Common myeloid progenitor, CD34-positive (primary cell): ENCODE results near the gene ZBTB1.

ENCODE experiments used
- CTCF ChIA-PET: fragments of 350-600 bp; sonication (Branson Sonifier 250); formaldehyde crosslinking; loops from one replicate; lab custom pipeline; 2021; ENCODE audit warnings: antibody characterized with exemption; lab: Charles Lee
- POLR2A ChIA-PET: fragments of 350-600 bp; sonication (Branson Sonifier 250); formaldehyde crosslinking; loops from one replicate; lab custom pipeline; 2021; ENCODE audit warnings: antibody characterized with exemption; lab: Charles Lee
- DNase-seq, 3 donors: peaks; one replicate each; pipeline versions ENCODE4 v3.0.0 to v3.0.0-alpha.2; 2013
- H3K27ac ChIP-seq, 2 experiments: 1 replicate in 1 of 2; 2 replicates in 1 of 2; pipeline ENCODE4 v1.7.0; 2013; ENCODE audit warnings: inconsistent platforms in 2 of 2, low read length in 2 of 2, mild to moderate bottlenecking in 2 of 2, low read depth in 1 of 2, moderate library complexity in 1 of 2; ENCODE audit not compliant: severe bottlenecking in 2 of 2, insufficient read depth in 1 of 2, poor library complexity in 1 of 2
- H3K27me3 ChIP-seq, 5 experiments: replicated peaks in 2 of 5; 1 replicate in 3 of 5; 2 replicates in 2 of 5; pipeline versions ENCODE4 v1.6.1 to v1.7.0; 2013; ENCODE audit warnings: low read length in 4 of 5, mild to moderate bottlenecking in 2 of 5, moderate library complexity in 2 of 5, inconsistent platforms in 1 of 5; ENCODE audit not compliant: insufficient read depth in 5 of 5, control insufficient read depth in 4 of 5
- H3K36me3 ChIP-seq, 4 experiments: 1 replicate in 2 of 4; 2 replicates in 2 of 4; pipeline versions ENCODE4 v1.6.1 to v1.7.0; 2013; ENCODE audit warnings: low read length in 3 of 4, control low read depth in 1 of 4, mild to moderate bottlenecking in 1 of 4; ENCODE audit not compliant: control insufficient read depth in 4 of 4, insufficient read depth in 4 of 4
- H3K4me1 ChIP-seq, 4 experiments: 1 replicate in 3 of 4; 2 replicates in 1 of 4; pipeline versions ENCODE4 v1.6.1 to v1.7.1; 2013; ENCODE audit warnings: low read length in 3 of 4, mild to moderate bottlenecking in 3 of 4, control low read depth in 1 of 4, inconsistent platforms in 1 of 4, moderate library complexity in 1 of 4; ENCODE audit not compliant: control insufficient read depth in 4 of 4, insufficient read depth in 4 of 4; ENCODE audit errors: control extremely low read depth in 1 of 4
- H3K4me3 ChIP-seq, 7 experiments: 1 replicate in 4 of 7; 2 replicates in 3 of 7; pipeline versions ENCODE4 v1.5.1 to v1.7.0; 2013; ENCODE audit warnings: mild to moderate bottlenecking in 7 of 7, low read length in 6 of 7, moderate library complexity in 6 of 7, inconsistent platforms in 2 of 7, low read depth in 2 of 7, control low read depth in 1 of 7; ENCODE audit not compliant: insufficient read depth in 4 of 7, control insufficient read depth in 1 of 7; ENCODE audit errors: extremely low read depth in 1 of 7
- H3K9me3 ChIP-seq, 5 experiments: 1 replicate in 4 of 5; 2 replicates in 1 of 5; pipeline versions ENCODE4 v1.6.1 to v1.7.1; 2013; ENCODE audit warnings: low read length in 4 of 5, mild to moderate bottlenecking in 2 of 5, inconsistent platforms in 1 of 5, low read depth in 1 of 5, moderate library complexity in 1 of 5; ENCODE audit not compliant: control insufficient read depth in 4 of 5, insufficient read depth in 2 of 5; ENCODE audit errors: control extremely low read depth in 1 of 5
- WGBS: methylation state at CpG from one replicate; pipeline ENCODE4 v1.1.5; 2013; ENCODE audit not compliant: insufficient coverage; 5-methylcytosine and 5-hydroxymethylcytosine counted together

ZBTB1 gene

DNA sequence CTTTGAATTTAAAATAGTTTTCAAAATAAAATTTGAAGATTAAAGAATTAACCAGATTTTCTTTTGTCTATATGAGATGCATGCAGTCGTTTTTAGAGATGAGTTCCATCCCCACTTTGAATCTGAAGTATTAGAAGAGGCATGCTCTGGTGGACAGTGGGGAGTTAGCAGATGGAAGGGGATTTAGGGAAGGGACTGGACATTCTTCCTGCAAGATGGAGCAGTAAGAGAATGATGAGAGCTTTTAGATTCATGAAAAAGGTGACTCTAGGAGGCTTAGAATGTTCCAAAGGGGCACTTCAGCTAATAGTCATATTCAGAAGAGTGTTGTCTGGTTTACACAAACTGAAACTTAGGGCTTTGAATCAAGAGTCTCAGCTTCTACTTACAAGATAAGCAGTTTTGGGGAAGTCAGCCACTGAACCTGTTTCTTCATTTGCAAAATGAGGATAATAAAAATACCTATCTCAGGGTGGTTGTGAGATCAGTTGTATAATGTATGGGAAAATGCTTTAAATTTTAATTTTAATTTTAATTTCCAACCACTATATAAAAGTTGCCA lies 3.7 kb downstream of the ZBTB1 start:
- Histone ChIP-seq H3K4me1 (peaks cover 24 to 62% (median 53%) of the 10 kb centered on the region in 4 experiments), H3K36me3 (no peaks in the 10 kb centered on the region), H3K4me3 (no peak overlapping the region), H3K9me3 (no peaks in the 10 kb centered on the region), H3K27me3 (no peaks in the 10 kb centered on the region), H3K27ac (no peak overlapping the region)
- POLR2A ChIA-PET, result no interaction called here
- 40% methylated on average over 1 of the region's 1 CpG for WGBS
- CTCF ChIA-PET, result interaction anchor here (0.7 to 1.6 kb wide), 3 partner anchors 10 to 42 kb away, joined by 3 to 5 read pairs (median 3); no protein-coding TSS in a partner anchor
- peak in 2 of 3 donors; percentile 63 to 75 for DNase-seq

DNA sequence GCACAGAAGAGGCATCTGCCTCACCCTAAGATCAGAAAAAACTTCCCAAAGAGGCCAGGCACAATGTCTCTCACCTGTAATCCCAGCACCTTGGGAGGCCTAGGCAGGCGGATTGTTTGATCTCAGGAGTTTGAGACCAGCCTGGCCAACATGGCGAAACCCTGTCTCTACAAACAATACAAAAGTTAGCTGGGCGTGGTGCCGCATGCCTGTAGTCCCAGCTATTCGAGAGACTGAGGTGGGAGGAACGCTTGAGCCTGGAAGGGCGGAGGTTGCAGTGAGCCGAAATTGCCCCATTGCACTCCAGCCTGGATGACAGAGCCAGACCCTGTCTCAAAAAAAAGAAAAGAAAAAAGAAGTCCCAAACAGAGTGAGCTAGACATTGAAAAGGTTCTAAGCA lies 4.5 kb downstream of the ZBTB1 start:
- ChIA-PET CTCF (interaction anchor here (0.7 to 1.6 kb wide), 8 partner anchors 9 to 43 kb away, joined by 3 to 5 read pairs (median 3); no protein-coding TSS in a partner anchor), POLR2A (no interaction called here)
- no peak overlapping the region for H3K4me3 ChIP-seq
- H3K9me3 ChIP-seq, result no peaks in the 10 kb centered on the region
- 100% methylated on average over 3 of the region's 8 CpGs for WGBS
- peak overlapping the region in 1 of 2 experiments; percentile 6 for H3K27ac ChIP-seq
- no peak for DNase-seq
- no peaks in the 10 kb centered on the region for H3K36me3 ChIP-seq
- H3K27me3 ChIP-seq, result no peaks in the 10 kb centered on the region
- H3K4me1 ChIP-seq, result peaks cover 24 to 61% (median 53%) of the 10 kb centered on the region in 4 experiments

DNA sequence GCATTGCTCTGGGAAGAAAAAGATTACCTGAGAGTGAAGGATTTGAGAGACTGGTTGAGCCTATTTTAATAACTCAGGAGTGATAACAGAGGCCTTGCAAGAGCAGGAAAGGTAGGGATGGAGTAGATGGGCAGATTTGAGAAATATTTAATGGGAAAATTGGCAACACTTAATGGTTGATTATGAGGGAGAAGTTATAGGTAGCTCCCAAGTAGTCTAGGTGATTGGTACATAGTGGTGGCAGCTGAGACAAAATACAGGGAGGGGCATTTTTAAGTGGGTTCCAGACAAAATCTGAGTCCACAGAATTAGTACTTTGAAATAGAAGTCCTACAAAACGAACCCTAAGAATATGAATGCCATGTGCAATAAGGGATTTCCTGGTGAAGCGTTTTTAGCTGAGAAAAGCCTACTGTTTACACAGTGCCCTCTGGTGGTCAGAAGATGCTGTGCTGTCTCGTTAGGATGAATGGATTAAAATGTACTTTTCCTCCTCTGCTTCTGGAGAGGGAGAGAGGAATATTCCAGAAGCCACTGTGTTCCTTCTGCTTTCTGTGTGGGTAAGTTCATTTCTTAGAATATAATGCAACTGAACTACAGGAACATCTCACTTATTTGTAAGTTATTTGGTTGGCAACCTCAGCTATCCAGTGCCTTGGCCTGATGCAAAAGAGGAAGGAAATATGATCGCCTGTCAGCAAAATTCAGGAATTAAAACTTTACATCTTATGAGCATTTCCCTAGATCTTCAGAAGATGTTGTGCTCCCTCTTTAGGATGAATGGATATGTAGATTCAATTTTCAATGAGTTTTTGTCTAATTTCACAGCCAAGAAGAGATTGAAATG lies 6.5 kb downstream of the ZBTB1 start:
- peaks cover 19 to 53% (median 46%) of the 10 kb centered on the region in 4 experiments for H3K4me1 ChIP-seq
- no peaks in the 10 kb centered on the region for H3K36me3 ChIP-seq
- H3K27me3 ChIP-seq, result no peaks in the 10 kb centered on the region
- H3K4me3 ChIP-seq, result peak overlapping the region in 1 of 7 experiments; percentile 37
- ChIA-PET CTCF (interaction anchor here (1.0 to 2.2 kb wide), 14 partner anchors 8 to 126 kb away, joined by 3 to 14 read pairs (median 4); no protein-coding TSS in a partner anchor), POLR2A (interaction anchor here (0.6 kb wide), 1 partner anchor 329 kb away, joined by 3 read pairs; no protein-coding TSS in a partner anchor)
- peak; percentile 73 to 80 (median 74) for DNase-seq
- H3K27ac ChIP-seq, result peak overlapping the region in 1 of 2 experiments; percentile 38
- no CpG with 5 or more reads among the region's 4 CpGs for WGBS
- no peaks in the 10 kb centered on the region for H3K9me3 ChIP-seq

DNA sequence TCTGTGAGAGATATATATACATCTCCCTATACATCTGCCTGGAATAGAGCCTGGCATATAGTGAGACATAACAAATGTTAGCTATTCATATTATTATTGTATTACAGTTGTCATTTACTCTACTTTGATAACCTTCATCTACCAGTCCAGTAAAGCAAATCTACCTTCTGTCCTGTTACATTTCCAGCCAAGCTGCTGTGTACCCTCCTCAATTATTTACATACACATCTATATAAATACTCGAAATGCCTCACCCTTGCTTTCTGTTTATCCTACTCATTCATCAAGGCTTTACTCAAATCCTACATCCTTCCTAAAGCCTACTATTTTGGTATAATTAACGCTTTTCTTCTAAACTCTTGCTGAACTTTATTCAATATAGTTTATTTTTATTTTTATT lies 8.7 kb downstream of the ZBTB1 start:
- Histone ChIP-seq H3K36me3 (peaks cover 0 to 2% (median 0%) of the 10 kb centered on the region in 4 experiments), H3K4me1 (peaks cover 9 to 32% (median 28%) of the 10 kb centered on the region in 4 experiments), H3K9me3 (no peaks in the 10 kb centered on the region), H3K27ac (no peak overlapping the region), H3K27me3 (no peaks in the 10 kb centered on the region), H3K4me3 (no peak overlapping the region)
- no peak for DNase-seq
- ChIA-PET POLR2A (interaction anchor here (0.5 kb wide), 1 partner anchor 222 kb away, joined by 3 read pairs; no protein-coding TSS in a partner anchor), CTCF (no interaction called here)
- 100% methylated on average over 1 of the region's 2 CpGs for WGBS

DNA sequence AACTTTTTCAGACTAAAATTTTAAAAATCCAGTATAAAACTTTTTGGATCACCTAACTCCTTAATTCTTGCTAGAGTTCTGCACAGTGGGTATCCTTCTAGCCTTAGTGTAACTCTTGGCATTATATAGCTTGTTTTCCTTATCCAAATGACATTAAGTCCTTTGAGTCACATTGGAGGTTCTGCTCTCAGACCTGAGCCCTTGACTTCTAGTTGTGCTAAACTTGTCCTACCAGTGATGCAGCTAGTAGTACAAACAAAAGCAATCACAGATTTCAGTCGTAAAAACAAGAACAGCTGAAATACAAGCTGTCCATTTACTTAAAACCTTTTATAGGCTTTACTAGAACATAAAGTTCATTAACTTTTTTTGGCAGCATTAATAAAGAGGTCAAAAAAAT lies 10.5 kb downstream of the ZBTB1 start:
- DNase-seq, result no peak
- Histone ChIP-seq H3K27me3 (no peaks in the 10 kb centered on the region), H3K27ac (no peak overlapping the region), H3K9me3 (no peaks in the 10 kb centered on the region), H3K4me1 (peaks cover 7 to 21% (median 18%) of the 10 kb centered on the region in 4 experiments), H3K36me3 (peaks cover 0 to 2% (median 0%) of the 10 kb centered on the region in 4 experiments), H3K4me3 (no peak overlapping the region)
- WGBS, result no CpG with 5 or more reads among the region's 1 CpG
- ChIA-PET POLR2A (interaction anchor here (2.6 kb wide), 1 partner anchor 10 kb away, joined by 8 read pairs; the partner anchor contains the start of gene ZBTB1), CTCF (interaction anchor here (1.0 to 1.2 kb wide), 5 partner anchors 11 to 122 kb away, joined by 3 to 5 read pairs (median 4); partner anchors contain the start of gene ZBTB25)

DNA sequence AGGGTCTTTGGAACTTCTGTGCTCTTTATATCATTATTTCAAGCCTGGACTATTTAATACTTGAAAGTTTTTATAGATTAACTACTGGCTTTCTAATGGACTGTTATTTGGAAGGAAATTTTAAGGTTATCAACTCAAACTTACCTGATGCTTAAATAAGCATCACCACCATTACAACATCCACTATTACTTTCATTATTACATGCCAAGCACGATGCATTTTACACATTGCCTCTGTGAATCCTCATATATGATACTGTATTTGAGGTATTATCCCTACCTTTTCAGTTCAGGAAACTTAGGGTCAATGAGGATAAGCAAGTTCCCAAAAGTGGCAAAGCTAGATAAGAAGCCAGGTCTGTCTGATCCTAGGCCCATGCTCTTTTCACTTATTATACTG lies 12.4 kb downstream of the ZBTB1 start:
- Histone ChIP-seq H3K4me3 (no peak overlapping the region), H3K36me3 (peaks cover 0 to 9% (median 5%) of the 10 kb centered on the region in 4 experiments), H3K9me3 (no peaks in the 10 kb centered on the region), H3K27me3 (no peaks in the 10 kb centered on the region), H3K4me1 (peaks cover 0 to 3% (median 0%) of the 10 kb centered on the region in 4 experiments), H3K27ac (no peak overlapping the region)
- DNase-seq, result no peak
- POLR2A ChIA-PET, result no interaction called here
- WGBS, result no CpG with 5 or more reads among the region's 1 CpG
- CTCF ChIA-PET, result no interaction called here
